Left colon (tissue), 2 donors: ENCODE measurements around the gene MYOG. TPM values are rescaled to one million over a fixed set of nuclear protein-coding genes. Genes with fewer than 3 reads are reported as not detected.
A peak's percentile ranks its signal among the peaks of the same experiment; 100 is the strongest.

Experiments
- ATAC-seq: fragments of 200-7000 bp; cut with Tn5 transposase; one replicate; pipeline ENCODE4 v1.9.1; 2020; ENCODE audit warnings: mild to moderate bottlenecking, moderate library complexity
- DNase-seq, 2 donors: peaks; one replicate each; pipeline ENCODE4 v3.0.0-alpha.2; 2020
- intact Hi-C, 2 donors: fragments of 100-400 bp; cut with DNase I in 1 of 2; cut with micrococcal nuclease in 1 of 2; formaldehyde crosslinking; loops; one replicate each; pipeline versions ENCODE4 v1.11.2 to v1.14.0; 2022; cut with DNase I, micrococcal nuclease
- long read RNA-seq: library from polyadenylated mRNA; unstranded; transcript quantifications from one replicate; pipeline ENCODE4 v2.0.0, GENCODE V29; 2021
- total RNA-seq, 2 donors: library from RNA; stranded (reverse); fragmentation: NEBNext Ultra II Directional; extraction: Animal tissue kit (Norgen Biotek cat#: 25700); gene quantifications; one replicate each; pipeline ENCODE4 v1.2.1, GENCODE V29; 2021
- donor health status: DM: no; HTN: no; CAD: no.
- donor health status: DM: yes; HTN: yes; CAD: no.

Gene MYOG
- total RNA-seq: not detected
- long read RNA-seq: 0 reads

- no peak for ATAC-seq
- no peak for DNase-seq
- intact Hi-C loops: no loop called here
Observed at GRCh38 chr1:203085528-203086406, at the start of gene MYOG. MYOG (minus strand) TSS chr1:203086012; CDS start chr1:203085961, 51 bp downstream.

DNA sequence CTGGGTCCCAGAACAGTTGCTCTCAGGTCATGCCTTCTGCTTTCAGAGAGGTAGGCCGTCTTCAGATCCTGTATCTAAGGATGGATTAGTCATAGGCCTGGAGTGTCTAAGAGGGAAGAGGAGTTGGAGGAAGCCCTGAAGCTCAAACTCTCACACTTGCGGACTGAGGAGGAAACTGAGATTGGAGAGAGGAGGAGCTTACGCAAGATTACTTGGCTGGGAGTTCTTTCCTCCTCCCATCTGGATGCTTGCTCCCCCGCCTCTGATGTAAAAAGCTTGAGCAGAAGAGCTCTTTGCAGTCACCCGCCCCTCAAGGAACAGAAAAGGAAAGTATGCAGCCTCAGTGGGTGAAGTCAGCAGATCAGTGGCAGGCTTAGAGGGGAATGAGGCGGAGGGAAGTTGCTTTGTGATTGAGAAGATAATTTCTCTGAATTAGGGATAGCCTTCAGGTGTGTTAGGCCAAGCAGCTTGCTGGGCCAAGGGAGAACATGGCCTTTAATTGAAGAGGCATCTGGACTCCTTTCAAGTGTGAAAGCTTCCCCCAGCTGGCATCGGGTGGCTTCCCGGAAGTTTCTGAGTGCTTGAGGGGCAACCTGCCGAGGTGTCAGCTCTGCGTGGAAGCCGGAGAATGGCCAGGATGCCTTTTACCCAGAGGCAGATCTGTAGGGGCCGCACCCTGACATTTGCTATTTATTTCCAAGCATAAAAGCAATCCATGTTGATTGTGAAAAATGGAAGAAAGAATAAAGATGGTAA lies 48.3 kb upstream of the MYOG start:
- ATAC-seq (no peak), DNase-seq (no peak)
- intact Hi-C loops: no loop called here

GRCh38 chr1:203131548-203132200 lies 45.9 kb upstream of the MYOG start:
- intact Hi-C loops: no loop called here
- ATAC-seq (no peak), DNase-seq (no peak)

GRCh38 chr1:203130358-203130985 lies 44.7 kb upstream of the MYOG start:
- intact Hi-C loops: no loop called here
- DNase-seq: no peak
- ATAC-seq: no peak

- intact Hi-C loops: no loop called here
- DNase-seq (no peak), ATAC-seq (no peak)
Observed at GRCh38 chr1:203129501-203130231, 43.9 kb upstream of the MYOG start.

DNA sequence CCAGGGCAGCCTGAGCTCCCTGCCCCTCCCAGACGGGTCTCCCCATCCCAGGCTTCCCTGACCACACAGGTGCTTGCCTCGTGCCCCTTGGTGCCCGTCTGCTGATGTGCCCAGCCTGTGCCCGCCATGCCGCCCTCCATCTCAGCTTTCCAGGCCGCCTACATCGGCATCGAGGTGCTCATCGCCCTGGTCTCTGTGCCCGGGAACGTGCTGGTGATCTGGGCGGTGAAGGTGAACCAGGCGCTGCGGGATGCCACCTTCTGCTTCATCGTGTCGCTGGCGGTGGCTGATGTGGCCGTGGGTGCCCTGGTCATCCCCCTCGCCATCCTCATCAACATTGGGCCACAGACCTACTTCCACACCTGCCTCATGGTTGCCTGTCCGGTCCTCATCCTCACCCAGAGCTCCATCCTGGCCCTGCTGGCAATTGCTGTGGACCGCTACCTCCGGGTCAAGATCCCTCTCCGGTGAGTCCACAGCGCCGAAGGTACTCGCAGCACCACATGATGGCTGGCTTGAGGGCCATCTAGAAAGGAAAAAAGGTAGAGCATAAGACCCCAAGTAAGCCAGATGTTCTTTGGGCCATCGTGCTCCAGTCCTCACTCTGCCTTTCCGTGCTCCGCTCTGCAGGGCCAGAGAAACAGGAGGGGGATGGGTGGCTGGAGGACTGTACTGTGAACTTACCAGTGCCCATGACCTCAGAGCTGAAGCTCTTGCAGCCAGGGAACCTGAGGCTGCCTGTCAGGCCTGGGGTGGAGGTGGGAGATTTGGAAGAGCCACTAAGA lies 43.1 kb upstream of the MYOG start:
- intact Hi-C loops: no loop called here
- DNase-seq: no peak
- no peak for ATAC-seq

- intact Hi-C loops: no loop called here
- ATAC-seq (no peak), DNase-seq (no peak)
Observed at GRCh38 chr1:203128431-203128715, 42.6 kb upstream of the MYOG start.

- peak; percentile 97 for ATAC-seq
- intact Hi-C loops: no loop called here
Observed at GRCh38 chr1:203127666-203128430, 42.0 kb upstream of the MYOG start, which contains the start of gene ADORA1. ADORA1 (plus strand) TSS chr1:203127726; CDS start chr1:203128842, 1,116 bp downstream.

GRCh38 chr1:203126866-203127665 lies 41.3 kb upstream of the MYOG start:
- intact Hi-C loops: no loop called here
- DNase-seq (no peak), ATAC-seq (no peak)

More at GRCh38 chr1:203127666-203128430, 42.0 kb upstream of the MYOG start, which contains the start of gene ADORA1:
- peak; percentile 56 to 62 for DNase-seq

- intact Hi-C loops: no loop called here
- ATAC-seq (no peak), DNase-seq (no peak)
Observed at GRCh38 chr1:203126151-203126865, 40.5 kb upstream of the MYOG start.

GRCh38 chr1:203124546-203125317 lies 38.9 kb upstream of the MYOG start:
- DNase-seq: no peak
- no peak for ATAC-seq
- intact Hi-C loops: no loop called here

- no peak for DNase-seq
- no peak for ATAC-seq
- intact Hi-C loops: no loop called here
Observed at GRCh38 chr1:203124011-203124410, 38.2 kb upstream of the MYOG start.

GRCh38 chr1:203122159-203122558 lies 36.3 kb upstream of the MYOG start:
- DNase-seq: no peak
- ATAC-seq: no peak
- intact Hi-C loops: no loop called here

DNA sequence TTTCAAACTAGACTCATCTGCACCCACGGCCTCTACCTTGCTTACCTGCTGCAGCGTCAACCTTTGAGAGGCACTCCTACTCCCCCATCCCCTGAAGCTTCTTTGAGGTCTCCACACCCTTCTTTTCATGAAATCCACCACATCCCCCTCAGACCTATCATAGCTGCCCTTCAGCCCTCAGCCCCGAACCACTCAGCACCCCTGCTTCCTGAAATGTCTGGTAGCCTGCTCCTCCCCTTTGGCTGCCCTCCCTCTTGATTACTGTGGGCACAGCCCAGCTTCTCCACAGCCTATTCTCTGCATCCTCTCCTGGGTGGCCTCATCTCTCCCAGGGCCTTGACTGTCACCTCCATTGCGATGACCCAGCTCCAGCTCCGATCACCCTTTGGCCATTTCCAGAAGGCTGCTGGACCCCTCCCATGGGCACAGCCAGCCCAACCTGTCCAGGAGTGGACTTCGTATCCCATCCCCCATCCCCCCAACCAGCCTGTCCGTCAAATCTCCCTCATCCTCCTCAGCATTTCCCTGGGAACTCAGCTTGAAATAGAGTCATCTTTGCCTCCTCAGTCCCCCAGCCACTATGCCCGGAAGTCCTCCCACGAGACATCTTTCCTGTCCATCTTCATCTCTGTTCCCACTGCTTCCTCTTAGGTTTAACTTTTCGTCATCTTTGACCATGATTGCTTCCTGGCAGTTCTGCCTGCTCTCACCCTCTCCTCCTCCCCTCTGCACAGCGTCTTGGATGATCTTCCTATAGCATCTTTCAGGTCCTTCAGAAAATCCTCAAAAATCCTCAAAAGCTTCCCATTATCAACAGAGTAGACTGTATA lies 35.6 kb upstream of the MYOG start:
- ATAC-seq (no peak), DNase-seq (no peak)
- intact Hi-C loops: no loop called here
